ENCODE data around the gene BPGM. TPM values are rescaled to one million over a fixed set of nuclear protein-coding genes. Genes with fewer than 3 reads are reported as not detected.

BPGM gene
- total and polyA plus RNA-seq, 11 donors, result 12.3 to 26.0 (median 15.4) TPM

DNA sequence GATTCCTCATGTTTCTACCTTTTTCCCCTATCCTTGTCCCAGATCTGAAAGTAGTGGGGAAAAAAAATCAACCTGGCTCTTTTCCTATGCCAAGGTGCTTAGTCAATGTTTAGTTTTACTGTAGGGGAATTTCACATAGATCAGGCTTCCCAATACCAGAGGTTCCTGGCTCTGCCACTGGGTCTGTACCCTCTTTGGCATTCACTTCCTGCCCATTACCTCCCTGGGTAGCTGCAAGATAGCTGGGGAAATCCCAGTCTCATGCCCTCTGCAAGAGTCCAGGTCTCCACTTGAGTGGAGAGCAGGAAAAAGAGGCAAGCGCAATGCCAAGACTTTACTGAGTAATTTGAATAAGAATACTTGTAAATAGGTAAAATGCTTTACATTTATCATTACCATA is 3.5 kb upstream of the BPGM start:
- intact Hi-C loops (cut with DNase I), result no loop called here
- H3K4me1 ChIP-seq, result peaks cover 4 to 22% (median 13%) of the 10 kb centered on the region in 12 donors
- H3K36me3 ChIP-seq, result no peaks in the 10 kb centered on the region
- TF ChIP-seq, protein P1, sequence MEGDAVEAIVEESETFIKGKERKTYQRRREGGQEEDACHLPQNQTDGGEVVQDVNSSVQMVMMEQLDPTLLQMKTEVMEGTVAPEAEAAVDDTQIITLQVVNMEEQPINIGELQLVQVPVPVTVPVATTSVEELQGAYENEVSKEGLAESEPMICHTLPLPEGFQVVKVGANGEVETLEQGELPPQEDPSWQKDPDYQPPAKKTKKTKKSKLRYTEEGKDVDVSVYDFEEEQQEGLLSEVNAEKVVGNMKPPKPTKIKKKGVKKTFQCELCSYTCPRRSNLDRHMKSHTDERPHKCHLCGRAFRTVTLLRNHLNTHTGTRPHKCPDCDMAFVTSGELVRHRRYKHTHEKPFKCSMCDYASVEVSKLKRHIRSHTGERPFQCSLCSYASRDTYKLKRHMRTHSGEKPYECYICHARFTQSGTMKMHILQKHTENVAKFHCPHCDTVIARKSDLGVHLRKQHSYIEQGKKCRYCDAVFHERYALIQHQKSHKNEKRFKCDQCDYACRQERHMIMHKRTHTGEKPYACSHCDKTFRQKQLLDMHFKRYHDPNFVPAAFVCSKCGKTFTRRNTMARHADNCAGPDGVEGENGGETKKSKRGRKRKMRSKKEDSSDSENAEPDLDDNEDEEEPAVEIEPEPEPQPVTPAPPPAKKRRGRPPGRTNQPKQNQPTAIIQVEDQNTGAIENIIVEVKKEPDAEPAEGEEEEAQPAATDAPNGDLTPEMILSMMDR (IDR thresholded peaks at IDR 0.05), result no peak
- no peak for TF ChIP-seq POLR2A (IDR thresholded peaks at IDR 0.05)
- no peak overlapping the region for H3K4me3 ChIP-seq
- no peaks in the 10 kb centered on the region for H3K9me3 ChIP-seq
- ATAC-seq (no peak), DNase-seq (no peak)
- 40 to 88% (median 77%) methylated on average over 1 of the region's 1 CpG for WGBS, 4 donors
- no peaks in the 10 kb centered on the region for H3K27me3 ChIP-seq
- no peak overlapping the region for H3K27ac ChIP-seq

DNA sequence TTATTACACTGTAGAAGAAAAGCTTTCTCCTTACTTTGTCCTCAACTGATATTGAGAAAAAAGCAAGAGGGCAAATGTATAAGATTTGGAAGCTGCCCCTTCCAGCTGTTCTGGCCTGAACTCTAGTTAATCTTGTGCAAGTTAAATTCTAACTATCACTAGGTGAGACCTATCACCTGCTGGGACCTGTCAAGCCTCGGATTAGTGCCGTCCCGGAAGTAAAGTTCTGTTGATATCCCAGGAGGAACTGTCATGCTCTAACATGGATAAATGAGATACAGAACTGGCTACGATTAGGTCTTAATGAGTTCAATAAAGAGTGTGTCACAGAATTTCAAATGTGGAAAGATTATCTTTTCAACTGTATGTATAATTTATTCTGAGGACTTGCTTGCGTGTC is 1.2 kb upstream of the BPGM start:
- Histone ChIP-seq H3K27ac (peak overlapping the region in 7 of 12 donors; percentile 74 to 87 (median 80)), H3K4me1 (peaks cover 4 to 29% (median 13%) of the 10 kb centered on the region in 12 donors), H3K4me3 (peak overlapping the region; percentile 46 to 91 (median 66)), H3K36me3 (no peaks in the 10 kb centered on the region), H3K27me3 (no peaks in the 10 kb centered on the region), H3K9me3 (no peaks in the 10 kb centered on the region)
- no peak for DNase-seq
- no peak for TF ChIP-seq POLR2A (IDR thresholded peaks at IDR 0.05)
- TF ChIP-seq, protein P1 (IDR thresholded peaks at IDR 0.05), result no peak
- no peak for ATAC-seq
- WGBS, 4 donors, result 41 to 66% (median 50%) methylated on average over 5 of the region's 5 CpGs
- intact Hi-C loops (cut with DNase I), result no loop called here

DNA sequence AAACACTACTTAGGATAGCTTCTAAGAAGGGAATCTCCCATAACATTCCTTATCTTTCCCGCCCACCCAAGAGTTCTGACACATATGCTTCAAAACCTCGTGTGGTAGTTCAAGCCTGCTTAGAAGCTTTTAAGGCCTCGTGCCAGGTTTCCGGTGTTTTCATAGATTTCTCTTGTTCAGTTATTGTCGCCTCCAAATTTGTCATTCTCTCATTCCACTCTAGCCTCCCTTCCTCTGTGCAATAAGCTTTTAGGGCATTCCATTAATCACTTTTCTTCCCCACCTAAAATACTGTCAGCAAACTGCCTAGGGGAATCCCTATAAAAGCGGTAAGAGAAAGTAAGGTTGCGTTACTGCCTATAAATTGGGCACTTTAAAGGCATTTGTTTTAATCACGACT is 718 bp upstream of the BPGM start:
- peaks cover 4 to 29% (median 13%) of the 10 kb centered on the region in 12 donors for H3K4me1 ChIP-seq
- no peaks in the 10 kb centered on the region for H3K9me3 ChIP-seq
- DNase-seq (no peak), ATAC-seq (no peak)
- peak overlapping the region; percentile 46 to 91 (median 66) for H3K4me3 ChIP-seq
- 2 to 5% (median 4%) methylated on average over 8 of the region's 8 CpGs for WGBS, 4 donors
- H3K27ac ChIP-seq, result peak overlapping the region; percentile 44 to 87 (median 78)
- no peaks in the 10 kb centered on the region for H3K36me3 ChIP-seq
- no peaks in the 10 kb centered on the region for H3K27me3 ChIP-seq
- TF ChIP-seq, protein P1 (IDR thresholded peaks at IDR 0.05), result no peak
- TF ChIP-seq POLR2A (IDR thresholded peaks at IDR 0.05), result no peak
- intact Hi-C loops (cut with DNase I), result no loop called here

DNA sequence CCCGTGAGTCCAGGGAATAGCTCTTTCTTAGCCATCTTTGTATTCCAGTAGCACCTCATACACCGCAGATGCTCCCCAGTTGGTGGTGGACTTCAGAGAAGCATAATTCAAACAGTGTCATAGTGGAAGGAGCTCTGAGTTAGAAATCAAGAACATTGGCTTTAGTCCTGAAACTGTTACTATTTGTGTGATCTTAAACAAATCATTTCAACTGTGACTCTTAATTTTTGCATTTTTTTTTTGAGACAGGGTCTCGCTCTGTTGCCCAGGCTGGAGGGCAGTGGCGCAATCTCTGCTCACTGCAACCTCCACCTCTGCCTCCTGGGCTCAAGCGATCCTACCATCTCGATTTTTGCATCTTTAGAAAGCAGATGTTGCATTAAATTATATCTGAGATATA is 1.8 kb downstream of the BPGM start:
- Histone ChIP-seq H3K9me3 (no peaks in the 10 kb centered on the region), H3K4me1 (peaks cover 4 to 29% (median 13%) of the 10 kb centered on the region in 12 donors), H3K36me3 (no peaks in the 10 kb centered on the region), H3K27ac (no peak overlapping the region), H3K27me3 (no peaks in the 10 kb centered on the region), H3K4me3 (no peak overlapping the region)
- intact Hi-C loops (cut with DNase I), result no loop called here
- DNase-seq (no peak), ATAC-seq (no peak)
- 94 to 97% (median 95%) methylated on average over 6 of the region's 6 CpGs for WGBS, 4 donors
- TF ChIP-seq POLR2A (IDR thresholded peaks at IDR 0.05), result no peak
- TF ChIP-seq, protein P1 (IDR thresholded peaks at IDR 0.05), result no peak

Measured in heart left ventricle (tissue), 16 donors.